ENCODE data around the gene CCL11.

DNA sequence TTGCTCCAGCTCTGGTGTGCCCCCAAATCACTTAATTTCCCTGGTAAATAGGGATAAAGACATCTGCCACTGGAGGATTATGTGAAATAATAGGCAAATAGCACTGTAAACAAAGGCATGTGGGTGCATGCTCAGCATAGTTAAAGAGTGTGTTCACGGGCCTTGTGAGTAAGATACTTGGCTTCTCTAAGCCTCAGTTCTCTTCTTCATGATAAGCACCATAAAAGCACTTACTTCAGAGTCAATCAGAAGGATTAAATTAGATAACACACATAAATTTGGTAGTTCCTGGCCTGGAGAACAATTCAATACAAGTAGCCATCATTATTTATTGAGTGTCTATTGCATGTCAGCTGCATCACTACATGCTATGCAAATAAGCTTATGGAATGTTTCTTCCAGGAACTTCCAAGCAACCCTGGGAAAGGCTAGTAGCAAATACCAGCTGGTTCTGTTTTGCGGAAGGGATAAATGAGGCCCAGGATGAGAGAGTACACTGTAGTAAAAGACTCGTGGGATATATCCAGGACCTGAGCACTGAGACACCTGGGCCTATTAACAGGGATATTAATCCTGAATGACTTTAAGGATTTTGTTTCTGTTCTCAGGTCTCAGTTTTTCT is 14.5 kb downstream of the CCL11 start:
- TF ChIP-seq ZKSCAN8 (CRISPR knock-in tag; IDR thresholded peaks at IDR 0.05; ENCODE audit: borderline replicate concordance) (no peak), STAG1 (CRISPR knock-in tag; IDR thresholded peaks at IDR 0.05) (no peak), NR2F1 (CRISPR knock-in tag; IDR thresholded peaks at IDR 0.05) (no peak)
- TF ChIP-seq, protein P1, sequence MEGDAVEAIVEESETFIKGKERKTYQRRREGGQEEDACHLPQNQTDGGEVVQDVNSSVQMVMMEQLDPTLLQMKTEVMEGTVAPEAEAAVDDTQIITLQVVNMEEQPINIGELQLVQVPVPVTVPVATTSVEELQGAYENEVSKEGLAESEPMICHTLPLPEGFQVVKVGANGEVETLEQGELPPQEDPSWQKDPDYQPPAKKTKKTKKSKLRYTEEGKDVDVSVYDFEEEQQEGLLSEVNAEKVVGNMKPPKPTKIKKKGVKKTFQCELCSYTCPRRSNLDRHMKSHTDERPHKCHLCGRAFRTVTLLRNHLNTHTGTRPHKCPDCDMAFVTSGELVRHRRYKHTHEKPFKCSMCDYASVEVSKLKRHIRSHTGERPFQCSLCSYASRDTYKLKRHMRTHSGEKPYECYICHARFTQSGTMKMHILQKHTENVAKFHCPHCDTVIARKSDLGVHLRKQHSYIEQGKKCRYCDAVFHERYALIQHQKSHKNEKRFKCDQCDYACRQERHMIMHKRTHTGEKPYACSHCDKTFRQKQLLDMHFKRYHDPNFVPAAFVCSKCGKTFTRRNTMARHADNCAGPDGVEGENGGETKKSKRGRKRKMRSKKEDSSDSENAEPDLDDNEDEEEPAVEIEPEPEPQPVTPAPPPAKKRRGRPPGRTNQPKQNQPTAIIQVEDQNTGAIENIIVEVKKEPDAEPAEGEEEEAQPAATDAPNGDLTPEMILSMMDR (CRISPR knock-in tag; IDR thresholded peaks at IDR 0.05), result no peak
